H9 (cell line): ENCODE measurements around the gene ORMDL2. TPM values are rescaled to one million over a fixed set of nuclear protein-coding genes. Genes with fewer than 3 reads are reported as not detected.

Experiments used
- DNase-seq: peaks from one replicate; pipeline ENCODE4 v3.0.0-alpha.2; 2017
- H2AFZ ChIP-seq: one replicate; pipeline ENCODE4 v1.6.1; 2013; ENCODE audit warnings: mild to moderate bottlenecking, low read length, control low read depth, moderate library complexity
- H2AK5ac ChIP-seq: 2 replicates; pipeline ENCODE4 v1.6.1; 2013; ENCODE audit warnings: low read length, control low read depth, mixed read lengths; ENCODE audit not compliant: insufficient read length
- H2BK120ac ChIP-seq: one replicate; pipeline ENCODE4 v1.6.1; 2013; ENCODE audit warnings: low read depth, mild to moderate bottlenecking, low read length, control low read depth, inconsistent platforms; ENCODE audit not compliant: poor library complexity, severe bottlenecking
- H2BK12ac ChIP-seq: 2 replicates; pipeline ENCODE4 v1.6.1; 2013; ENCODE audit warnings: low read length, control low read depth, mixed read lengths, low read depth; ENCODE audit not compliant: insufficient read length
- H2BK15ac ChIP-seq: 2 replicates; pipeline ENCODE4 v1.6.1; 2013; ENCODE audit warnings: low read depth, low read length, control low read depth
- H2BK20ac ChIP-seq: one replicate; pipeline ENCODE4 v1.6.1; 2013; ENCODE audit warnings: low read depth, mild to moderate bottlenecking, low read length, control low read depth, inconsistent platforms; ENCODE audit not compliant: poor library complexity, severe bottlenecking
- H2BK5ac ChIP-seq: 2 replicates; pipeline ENCODE4 v1.6.1; 2013; ENCODE audit warnings: low read length, control low read depth, mixed read lengths; ENCODE audit not compliant: insufficient read length
- H3K14ac ChIP-seq: 2 replicates; pipeline ENCODE4 v1.6.1; 2013; ENCODE audit warnings: low read length, control low read depth; ENCODE audit not compliant: insufficient read depth
- H3K18ac ChIP-seq: 2 replicates; pipeline ENCODE4 v1.6.1; 2013; ENCODE audit warnings: low read depth, mild to moderate bottlenecking, mixed read lengths, low read length, control low read depth; ENCODE audit not compliant: insufficient read length
- H3K23ac ChIP-seq: 2 replicates; pipeline ENCODE4 v1.6.1; 2013; ENCODE audit warnings: low read length, control low read depth, mixed read lengths, low read depth; ENCODE audit not compliant: insufficient read length
- H3K23me2 ChIP-seq: 2 replicates; pipeline ENCODE4 v1.6.1; 2013; ENCODE audit warnings: low read depth, mild to moderate bottlenecking, mixed read lengths, low read length, control low read depth; ENCODE audit not compliant: insufficient read length, poor library complexity, severe bottlenecking
- H3K27ac ChIP-seq: 2 replicates; pipeline ENCODE4 v1.5.1; 2013; ENCODE audit warnings: low read length, control low read depth, mixed read lengths, low read depth; ENCODE audit not compliant: insufficient read length
- H3K27me3 ChIP-seq: 2 replicates; pipeline ENCODE4 v1.6.1; 2013; ENCODE audit warnings: low read length, control low read depth, inconsistent platforms; ENCODE audit not compliant: insufficient read depth
- H3K4ac ChIP-seq: 2 replicates; pipeline ENCODE4 v1.6.1; 2013; ENCODE audit warnings: low read depth, mild to moderate bottlenecking, control low read depth, inconsistent platforms, low read length, moderate library complexity
- H3K4me1 ChIP-seq: 2 replicates; pipeline ENCODE4 v1.6.1; 2013; ENCODE audit warnings: low read length, control low read depth, inconsistent platforms; ENCODE audit not compliant: insufficient read depth
- H3K4me2 ChIP-seq: 2 replicates; pipeline ENCODE4 v1.6.1; 2013; ENCODE audit warnings: low read length, control low read depth, mixed read lengths; ENCODE audit not compliant: insufficient read length, insufficient read depth
- H3K56ac ChIP-seq: 2 replicates; pipeline ENCODE4 v1.6.1; 2013; ENCODE audit warnings: low read depth, mild to moderate bottlenecking, mixed read lengths, low read length, control low read depth; ENCODE audit not compliant: insufficient read length
- H3K79me1 ChIP-seq: 2 replicates; pipeline ENCODE4 v1.6.1; 2013; ENCODE audit warnings: low read depth, mild to moderate bottlenecking, moderate library complexity, low read length, control low read depth, inconsistent platforms; ENCODE audit not compliant: insufficient read depth, poor library complexity, severe bottlenecking
- H3K79me2 ChIP-seq: 2 replicates; pipeline ENCODE4 v1.6.1; 2013; ENCODE audit warnings: low read length, control low read depth, inconsistent platforms; ENCODE audit not compliant: insufficient read depth
- H3K9ac ChIP-seq: 2 replicates; pipeline ENCODE4 v1.6.1; 2013; ENCODE audit warnings: low read length, control low read depth, mixed read lengths; ENCODE audit not compliant: insufficient read length; ENCODE audit errors: extremely low read depth
- H3K9me3 ChIP-seq: one replicate; pipeline ENCODE4 v1.6.1; 2013; ENCODE audit warnings: low read depth, low read length, inconsistent platforms; ENCODE audit not compliant: control insufficient read depth
- H3T11ph ChIP-seq: one replicate; pipeline ENCODE4 v1.6.1; 2013; ENCODE audit warnings: mild to moderate bottlenecking, low read length, control low read depth, inconsistent platforms
- H4K20me1 ChIP-seq: one replicate; pipeline ENCODE4 v1.6.1; 2013; ENCODE audit not compliant: control insufficient read depth, insufficient read length, insufficient read depth
- H4K5ac ChIP-seq: 2 replicates; pipeline ENCODE4 v1.6.1; 2013; ENCODE audit warnings: low read depth, mild to moderate bottlenecking, mixed read lengths, low read length, control low read depth; ENCODE audit not compliant: insufficient read length
- H4K8ac ChIP-seq: replicated peaks from 2 replicates; pipeline ENCODE4 v1.6.1; 2013; ENCODE audit warnings: low read length, control low read depth, mixed read lengths, low read depth; ENCODE audit not compliant: insufficient read length
- H4K91ac ChIP-seq: 2 replicates; pipeline ENCODE4 v1.6.1; 2013; ENCODE audit warnings: low read depth, mild to moderate bottlenecking, moderate library complexity, mixed read lengths, low read length, control low read depth; ENCODE audit not compliant: insufficient read length
- H3K27ac Mint-ChIP-seq, 3 experiments: 2 replicates in 2 of 3; 3 replicates in 1 of 3; pipeline ENCODE4 v1.8.0; 2020 to 2021; ENCODE audit warnings: mixed read lengths in 3 of 3, mild to moderate bottlenecking in 1 of 3, moderate library complexity in 1 of 3
- H3K27me3 Mint-ChIP-seq: 2 replicates; pipeline ENCODE4 v1.8.0; 2021; ENCODE audit warnings: low read depth, mild to moderate bottlenecking, moderate library complexity, mixed read lengths
- H3K36me3 Mint-ChIP-seq, 3 experiments: 2 replicates in 2 of 3; 3 replicates in 1 of 3; pipeline ENCODE4 v1.8.0; 2020 to 2021; ENCODE audit warnings: low read depth in 3 of 3, mixed read lengths in 3 of 3; ENCODE audit not compliant: insufficient read depth in 1 of 3
- H3K4me1 Mint-ChIP-seq, 2 experiments: 2 replicates each; pipeline ENCODE4 v1.8.0; 2020; ENCODE audit warnings: mixed read lengths in 2 of 2
- H3K4me3 Mint-ChIP-seq, 2 experiments: 2 replicates in 1 of 2; 3 replicates in 1 of 2; pipeline ENCODE4 v1.8.0; 2020 to 2021; ENCODE audit warnings: mild to moderate bottlenecking in 2 of 2, mixed read lengths in 2 of 2, moderate library complexity in 1 of 2
- H3K9me3 Mint-ChIP-seq, 2 experiments: 2 replicates in 1 of 2; 3 replicates in 1 of 2; pipeline ENCODE4 v1.8.0; 2020; ENCODE audit warnings: mild to moderate bottlenecking in 2 of 2, mixed read lengths in 2 of 2, moderate library complexity in 1 of 2
- CTCF ChIP-seq: fragments of 200-600 bp; sonication (generic); conservative IDR thresholded peaks from 3 replicates; pipeline ENCODE4 v1.8.0; 2021; ENCODE audit warnings: antibody characterized with exemption, mild to moderate bottlenecking
- WGBS: extraction: QIAGEN DNeasy Blood & Tissue Kit; methylation state at CpG from one replicate; pipeline ENCODE4 v1.1.7; 2013; ENCODE audit warnings: missing lambda C conversion rate, low lambda C conversion rate, mixed read lengths; ENCODE audit not compliant: insufficient read length; ENCODE audit errors: extremely low coverage; 5-methylcytosine and 5-hydroxymethylcytosine counted together
- total RNA-seq: library from RNA; stranded (reverse); gene quantifications from 2 replicates; pipeline ENCODE4 v1.2.1, GENCODE V29; 2021

ORMDL2 gene
- total RNA-seq, 1 experiment from 2014 or later: 51.3 TPM

GRCh38 chr12:55816881-55817344, 928 bp upstream of the ORMDL2 start:
- Histone ChIP-seq H3K9ac (peak overlapping the region; percentile 98), H4K5ac (peak overlapping the region; percentile 59), H3K4ac (no peak overlapping the region), H2AK5ac (no peak overlapping the region), H2BK12ac (no peak overlapping the region), H2BK15ac (no peak overlapping the region), H3K27me3 (no peaks in the 10 kb centered on the region), H3K9me3 (no peaks in the 10 kb centered on the region), H3K4me1 (peaks cover 7% of the 10 kb centered on the region; the same call in 1 of the 2 replicates), H3K18ac (peak overlapping the region; percentile 73), H4K8ac (no peak overlapping the region), H3K23ac (no peak overlapping the region), H3K56ac (peak overlapping the region; percentile 68), H2BK120ac (no peak overlapping the region), H4K20me1 (no peaks in the 10 kb centered on the region), H3K4me2 (peak overlapping the region; percentile 75), H2BK5ac (peak overlapping the region; percentile 67), H3K27ac (peak overlapping the region; percentile 59), H3K79me2 (peaks cover 43% of the 10 kb centered on the region; the same call in 1 of the 2 replicates), H3K23me2 (peaks cover 10% of the 10 kb centered on the region), H3K79me1 (peaks cover 8% of the 10 kb centered on the region), H2AFZ (no peak overlapping the region), H4K91ac (no peak overlapping the region), H3T11ph (no peak overlapping the region), H3K14ac (peak overlapping the region; percentile 59; the same call in 1 of the 2 replicates), H2BK20ac (no peak overlapping the region)
- peaks cover 17 to 48% (median 38%) of the 10 kb centered on the region in 3 experiments; a peak in 6 of 7 replicates for H3K36me3 Mint-ChIP-seq
- WGBS: no CpG with 5 or more reads among the region's 14 CpGs
- H3K27me3 Mint-ChIP-seq: no peaks in the 10 kb centered on the region
- H3K4me3 Mint-ChIP-seq: no peak overlapping the region
- TF ChIP-seq CTCF: no peak
- H3K27ac Mint-ChIP-seq: no peak overlapping the region
- DNase-seq: no peak
- peaks cover 43% of the 10 kb centered on the region in 2 experiments for H3K4me1 Mint-ChIP-seq
- H3K9me3 Mint-ChIP-seq: no peaks in the 10 kb centered on the region
